HuH-7 (cell line): ENCODE results near the gene PHACTR1.

ENCODE experiments used
- DNase-seq: peaks from one replicate; pipeline ENCODE4 v3.0.0; 2011; ENCODE audit warnings: low spot score

The PHACTR1 gene

DNA sequence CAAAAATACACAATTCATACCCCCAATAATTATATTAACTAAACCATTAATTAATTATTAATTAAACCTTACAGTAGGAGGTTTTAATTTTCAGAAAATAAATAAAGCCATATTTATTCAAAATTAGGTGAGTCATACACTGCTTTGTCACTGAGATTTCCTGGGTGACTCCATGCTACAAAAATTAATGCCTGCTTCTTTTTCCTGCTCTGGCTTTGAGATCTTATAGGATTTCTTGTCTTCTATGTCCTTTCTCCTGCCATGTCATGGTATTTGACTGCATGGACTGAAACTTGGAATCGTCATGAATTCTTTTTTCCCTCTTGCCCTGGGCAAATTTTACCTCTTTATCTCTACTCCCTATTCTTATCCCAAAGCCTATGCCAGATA, 133.2 kb downstream of the PHACTR1 start:
- DNase-seq: no peak

DNA sequence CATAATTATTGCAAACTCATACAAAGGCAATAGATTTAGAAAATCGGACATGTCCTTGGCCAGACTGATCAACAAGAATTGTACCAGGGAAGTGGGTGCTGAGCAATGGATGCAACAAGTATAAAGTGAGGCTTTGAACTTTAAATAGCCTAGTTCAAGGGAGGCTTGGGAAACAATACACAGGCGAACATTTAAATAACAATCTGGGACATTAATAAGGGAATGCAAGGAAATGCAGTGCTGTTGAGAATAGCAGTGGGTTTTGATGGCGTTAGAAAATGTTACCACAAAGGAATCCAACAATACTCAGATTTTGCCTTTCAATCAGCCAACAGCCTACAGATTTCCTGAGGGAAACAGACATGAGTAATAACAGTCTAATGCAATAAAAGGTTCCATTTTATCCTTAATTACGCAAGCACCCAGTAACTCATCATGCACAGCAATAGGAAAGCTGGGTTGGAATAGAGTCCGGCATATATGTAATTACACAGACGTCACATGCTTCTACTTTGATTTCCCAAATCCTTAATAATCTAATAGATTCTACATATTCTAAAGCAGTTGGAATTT, 134.6 kb downstream of the PHACTR1 start:
- DNase-seq: no peak

DNA sequence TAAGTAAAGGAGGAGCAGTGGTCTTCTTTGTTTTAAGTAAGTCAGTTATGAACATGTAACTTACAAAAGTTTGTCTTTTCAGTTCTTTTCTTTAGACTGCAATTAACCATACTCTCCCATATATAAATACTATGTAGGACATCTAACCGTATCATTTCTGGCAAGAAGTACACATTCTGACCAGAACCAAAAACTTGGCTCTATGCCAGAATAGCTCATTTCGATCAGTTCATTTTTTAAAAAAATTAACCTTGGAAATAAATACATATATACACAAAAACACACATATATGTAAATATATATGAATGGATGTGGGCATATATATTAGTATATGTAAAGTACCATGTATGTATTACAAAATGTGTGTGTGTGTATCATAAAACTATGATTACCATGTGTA, 145.0 kb downstream of the PHACTR1 start:
- DNase-seq: no peak

DNA sequence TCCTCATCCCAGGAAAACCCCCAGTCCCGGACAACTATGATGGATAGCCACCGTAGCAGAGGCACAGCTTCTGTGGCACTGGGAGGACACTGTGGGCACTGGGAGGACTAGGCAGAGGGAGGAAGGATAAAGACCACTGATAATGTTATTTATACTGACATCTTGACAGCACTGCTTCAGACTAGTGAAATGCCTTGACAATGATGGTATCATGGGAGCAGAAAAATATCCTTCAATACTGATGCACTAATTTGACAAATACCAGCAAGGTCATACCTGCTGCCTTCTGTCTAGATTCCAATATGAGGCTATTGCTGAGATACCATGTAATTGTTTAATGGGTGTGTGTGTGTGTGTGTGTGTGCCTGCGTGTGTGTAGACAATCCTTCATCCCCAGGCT, 148.6 kb downstream of the PHACTR1 start:
- DNase-seq: no peak

DNA sequence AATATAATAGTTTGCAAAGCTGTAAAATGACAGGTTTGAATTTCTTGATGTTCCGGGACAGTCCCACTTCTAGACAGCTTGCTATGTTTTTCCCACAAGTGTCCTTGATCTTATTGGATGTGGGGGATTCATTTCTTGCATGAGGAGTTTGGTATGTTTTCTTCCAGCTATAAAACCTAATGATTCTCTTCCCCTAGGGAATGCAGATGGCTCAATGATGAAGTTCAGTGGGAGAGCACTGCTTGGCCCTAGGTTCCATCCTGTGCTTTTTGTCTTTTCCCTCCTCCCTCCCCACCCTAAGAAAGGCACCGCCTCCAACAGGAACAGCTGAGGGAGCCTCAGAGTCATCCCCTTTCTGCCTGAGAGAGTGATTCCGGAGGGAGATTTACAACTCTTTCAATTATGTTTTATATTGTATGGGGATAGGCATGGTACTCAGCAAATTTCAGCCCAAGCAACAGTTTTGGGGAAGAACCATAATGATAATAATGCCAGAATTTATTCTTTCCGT, 149.2 kb downstream of the PHACTR1 start:
- DNase-seq: no peak

DNA sequence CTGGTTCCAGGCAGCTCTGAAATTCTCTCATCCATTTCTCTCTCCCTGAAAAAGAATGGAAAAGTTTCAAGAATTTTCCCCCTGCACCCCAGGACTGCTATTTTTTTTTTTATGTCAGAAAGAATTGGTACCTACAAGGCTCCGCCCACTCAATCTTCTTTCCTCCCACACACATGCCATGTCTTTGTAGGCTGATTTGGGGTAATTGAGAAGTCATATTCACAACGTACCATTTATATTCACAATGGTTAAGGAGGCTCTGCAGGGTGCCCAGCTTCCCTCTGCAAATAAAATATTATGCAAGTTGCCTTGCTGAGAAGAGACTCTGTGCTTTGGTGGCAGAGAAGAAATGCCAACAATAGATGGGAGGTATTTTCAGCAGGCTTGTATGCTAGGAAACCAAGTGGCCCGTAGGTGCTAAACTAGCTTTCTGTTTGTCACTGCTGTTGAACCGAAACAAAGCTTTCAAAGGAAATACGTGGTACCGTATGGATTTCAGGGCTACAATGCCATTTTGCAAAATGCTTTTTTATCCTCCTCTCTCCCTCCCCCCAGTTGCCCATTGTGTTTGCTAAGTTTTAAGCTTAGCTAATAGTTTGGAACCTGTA, 150.0 kb downstream of the PHACTR1 start:
- no peak for DNase-seq

DNA sequence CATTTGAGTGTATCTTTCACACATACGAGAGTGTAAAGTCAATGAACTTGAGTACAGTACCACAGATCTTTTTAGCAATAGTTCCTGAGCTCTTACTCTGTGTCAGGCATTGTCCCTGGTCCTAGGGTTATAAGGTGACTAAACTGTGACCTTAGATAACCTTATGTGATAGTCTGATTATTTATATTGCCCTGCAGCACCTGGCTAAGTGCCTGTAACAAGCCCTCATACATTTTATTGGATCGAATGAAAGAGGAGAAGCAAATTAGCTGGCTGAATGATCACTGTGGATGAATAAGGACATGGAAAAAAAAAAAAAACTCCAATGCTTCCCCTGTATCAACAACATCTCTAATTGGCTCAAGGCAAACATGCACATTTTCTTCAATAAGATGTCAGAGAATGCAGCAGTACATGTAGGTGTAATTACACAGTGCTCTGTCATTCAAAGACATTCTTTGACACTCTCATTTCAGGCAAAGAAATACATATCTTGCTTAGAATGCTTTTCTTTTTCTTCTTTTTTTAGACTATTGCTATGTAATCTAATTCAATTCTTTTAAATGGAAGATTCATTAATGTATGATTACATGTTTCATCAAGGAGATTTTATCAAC, 153.4 kb downstream of the PHACTR1 start:
- DNase-seq: no peak

DNA sequence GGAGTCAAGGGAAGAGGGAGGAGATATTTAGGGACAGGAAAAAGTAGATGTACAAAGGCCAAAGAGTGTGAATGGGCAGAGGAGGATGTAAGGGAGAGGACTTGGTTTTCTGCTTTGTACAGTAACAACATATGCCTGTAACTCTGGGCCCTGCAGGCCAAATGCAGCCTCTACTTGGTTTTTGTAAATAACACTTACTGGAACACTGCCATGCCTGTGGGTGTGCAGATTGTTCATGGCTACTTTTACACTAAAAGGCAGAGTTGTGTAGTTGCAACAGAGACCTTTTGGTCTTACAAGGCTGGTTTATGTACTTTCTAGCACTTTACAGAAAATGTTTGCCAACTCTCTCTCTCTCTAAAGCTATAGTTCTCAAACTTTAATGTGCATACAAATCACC, 157.1 kb downstream of the PHACTR1 start:
- no peak for DNase-seq

DNA sequence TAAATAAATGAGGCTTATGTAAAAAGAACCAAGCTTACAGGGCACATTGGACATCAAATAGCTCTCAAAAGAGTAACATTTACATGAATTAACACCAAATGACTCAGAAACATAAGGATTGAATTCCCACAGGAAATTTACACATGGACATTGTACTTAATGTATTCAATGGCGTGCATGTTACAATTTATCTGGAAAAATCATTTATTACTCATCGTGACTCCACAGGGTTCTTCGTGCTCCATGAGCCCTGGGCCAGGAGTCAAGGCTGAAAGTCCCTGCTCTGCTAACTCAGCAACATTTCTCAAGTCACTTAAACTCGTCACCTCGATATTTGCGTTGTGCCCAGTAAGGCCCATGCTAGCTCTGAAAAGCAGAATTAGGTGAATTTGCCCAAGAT, 158.5 kb downstream of the PHACTR1 start:
- DNase-seq: no peak

DNA sequence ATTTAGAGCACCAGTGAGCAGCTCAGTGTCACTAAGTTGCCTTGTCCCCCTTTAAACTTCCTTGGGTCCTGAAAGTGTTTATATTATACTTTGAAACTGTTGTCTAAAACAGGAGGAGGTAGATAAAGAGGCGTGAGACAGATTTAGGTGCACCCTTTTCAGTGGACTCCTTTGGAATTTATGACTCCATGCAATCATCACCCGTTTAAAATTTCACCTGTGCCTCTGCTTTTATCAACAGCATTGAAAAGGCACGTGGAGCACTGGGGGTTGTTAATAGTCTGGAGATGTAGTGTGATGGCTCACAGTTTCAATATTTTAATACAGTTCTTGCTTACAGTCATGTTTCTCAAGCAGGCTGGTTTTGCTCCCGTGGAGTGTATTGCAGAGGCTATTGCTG, 162.2 kb downstream of the PHACTR1 start:
- DNase-seq: no peak

DNA sequence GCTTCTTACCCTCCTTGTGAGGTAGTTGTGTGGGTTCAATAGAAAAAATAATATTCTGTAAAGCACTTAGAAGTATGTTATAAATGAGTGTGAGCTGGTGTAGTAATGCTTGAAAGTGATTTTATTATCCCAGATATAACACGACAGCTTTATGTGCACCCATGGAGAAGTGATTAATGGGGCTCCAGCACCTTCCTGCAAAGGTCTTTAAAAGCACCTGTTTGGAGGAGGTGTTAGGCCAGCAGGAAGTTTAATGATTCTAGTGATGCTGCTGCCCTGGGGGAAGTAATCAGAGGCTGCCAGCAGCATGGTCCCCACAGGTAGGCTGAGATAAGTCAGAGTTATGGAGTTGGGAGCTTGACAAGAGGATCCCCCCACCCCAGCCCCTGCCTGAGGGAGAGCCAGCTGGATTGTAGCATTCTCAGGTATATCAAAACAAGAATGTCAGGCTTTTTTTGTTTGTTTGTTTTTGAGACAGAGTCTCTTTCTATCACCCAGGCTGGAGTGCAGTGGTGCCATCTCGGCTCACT, 166.3 kb downstream of the PHACTR1 start:
- DNase-seq: no peak

DNA sequence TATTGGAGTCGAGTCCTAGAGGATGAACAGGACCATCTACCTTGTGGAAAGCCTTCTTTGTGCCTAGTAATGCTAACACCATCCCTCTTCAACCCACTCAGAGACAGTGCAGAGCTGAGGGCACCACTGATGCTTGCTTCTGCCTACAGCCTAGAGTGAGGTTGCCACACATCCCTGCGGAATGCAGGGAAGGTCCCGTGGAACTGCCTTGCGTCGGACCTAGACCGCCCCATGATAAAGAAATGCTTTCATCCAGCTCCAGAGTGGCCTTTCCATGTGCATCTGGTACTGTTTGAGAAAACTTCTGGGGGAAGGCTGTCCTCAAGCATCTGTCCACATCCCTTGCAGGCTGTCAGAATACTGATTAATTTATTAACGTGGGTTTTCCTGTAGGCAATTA, 168.4 kb downstream of the PHACTR1 start:
- no peak for DNase-seq

DNA sequence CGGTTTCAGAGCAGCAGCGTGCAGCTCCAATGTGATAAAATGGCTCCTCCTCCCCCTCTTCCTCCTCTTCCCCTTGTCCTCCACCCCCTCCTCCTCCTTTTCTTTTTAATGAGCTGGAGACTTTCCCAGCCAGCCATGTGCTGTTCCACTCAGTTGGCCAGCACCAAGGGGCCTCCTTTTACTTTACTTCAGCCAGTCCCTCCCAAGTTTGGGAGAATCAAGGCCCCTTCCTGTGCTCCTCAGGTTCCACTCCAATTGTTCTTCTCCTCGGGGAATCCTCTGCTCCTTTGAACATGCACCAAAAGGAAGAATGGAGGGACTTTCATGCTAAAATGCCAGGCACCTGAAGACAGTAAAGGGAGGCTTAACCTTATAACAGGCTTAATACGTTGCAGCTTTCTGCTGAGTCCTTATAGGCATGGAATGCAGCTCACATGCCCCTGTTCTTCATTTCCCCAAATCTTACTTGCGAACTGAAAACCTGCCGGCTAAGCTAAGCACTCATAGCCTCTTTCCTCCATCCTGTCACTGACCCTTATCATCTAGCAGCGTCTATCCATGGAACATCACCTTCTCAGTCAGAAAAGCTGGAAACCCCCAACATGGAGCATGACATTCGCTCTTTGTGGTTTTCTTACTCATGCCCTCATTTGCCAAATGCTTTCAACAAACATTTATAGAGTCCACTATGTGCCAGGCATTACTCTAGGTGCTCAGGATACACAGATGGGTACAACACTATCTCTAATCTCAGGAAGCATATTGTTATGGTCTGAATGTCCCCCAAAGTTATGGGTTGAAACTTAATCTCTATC, 170.6 kb downstream of the PHACTR1 start:
- DNase-seq: no peak

DNA sequence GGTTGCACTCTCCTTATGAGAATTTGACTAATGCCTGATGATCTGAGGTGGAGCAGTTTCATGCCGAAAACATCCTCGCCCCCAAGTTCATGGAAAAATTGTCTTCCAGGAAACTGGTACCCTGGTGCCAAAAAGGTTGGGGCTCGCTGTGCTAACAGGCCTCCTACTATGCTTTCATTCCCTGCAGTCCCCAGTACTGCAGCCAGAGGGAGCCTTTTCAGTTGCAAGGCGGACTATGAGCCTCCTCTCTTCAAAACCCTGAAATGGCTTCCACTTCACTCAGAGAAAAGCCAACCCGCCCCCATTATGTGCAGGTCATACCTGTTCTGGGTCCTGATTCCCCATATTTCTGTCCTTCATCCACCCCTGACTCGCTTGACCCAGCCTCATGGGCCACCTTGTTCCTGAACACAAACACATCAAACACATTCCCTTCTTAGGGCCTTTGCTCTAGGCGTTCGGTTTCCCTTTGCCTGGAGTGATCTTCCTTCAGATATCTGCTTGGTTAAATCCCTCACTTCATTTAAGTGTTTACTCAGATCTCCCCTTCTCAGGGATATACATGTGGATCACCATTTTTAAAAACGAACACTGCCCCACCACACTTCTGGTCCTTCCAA, 173.7 kb downstream of the PHACTR1 start:
- DNase-seq: no peak

DNA sequence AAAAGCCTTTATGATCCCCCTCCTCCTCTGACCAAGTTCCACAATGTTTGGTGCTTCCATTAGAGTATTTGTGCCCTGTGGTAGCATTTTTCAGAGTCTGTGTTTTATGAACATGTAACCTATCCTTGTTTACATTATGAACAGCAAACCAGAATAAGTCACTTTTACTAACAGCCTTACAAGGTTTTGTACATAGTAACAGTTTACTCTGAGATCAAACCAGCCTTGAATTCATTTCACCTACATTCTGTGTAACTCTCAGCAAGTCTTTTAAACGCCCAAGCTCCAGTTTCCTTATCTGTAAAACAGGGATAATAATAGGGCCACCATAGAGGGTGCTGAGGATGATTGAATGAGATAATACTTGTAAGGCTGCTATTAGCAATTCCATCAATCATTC, 175.0 kb downstream of the PHACTR1 start:
- no peak for DNase-seq

DNA sequence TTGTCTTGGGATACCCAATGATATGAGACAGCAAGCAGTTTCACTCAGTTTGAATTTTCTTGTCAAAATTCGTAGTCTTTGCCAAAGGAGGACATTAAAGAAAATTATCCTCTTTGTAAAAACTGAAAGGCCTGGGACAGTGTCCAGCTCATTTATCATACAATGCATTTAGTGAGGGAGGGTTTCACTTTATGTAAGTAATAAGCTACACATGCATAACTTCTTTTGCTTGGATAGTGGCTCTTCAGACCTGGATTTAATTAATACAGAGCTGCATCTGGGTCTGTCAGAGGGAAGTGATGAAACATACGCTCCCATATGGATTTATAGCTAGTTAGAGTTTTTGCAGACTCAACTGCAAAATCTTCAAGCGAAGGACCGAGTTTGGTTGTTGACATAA, 175.6 kb downstream of the PHACTR1 start:
- DNase-seq: no peak

DNA sequence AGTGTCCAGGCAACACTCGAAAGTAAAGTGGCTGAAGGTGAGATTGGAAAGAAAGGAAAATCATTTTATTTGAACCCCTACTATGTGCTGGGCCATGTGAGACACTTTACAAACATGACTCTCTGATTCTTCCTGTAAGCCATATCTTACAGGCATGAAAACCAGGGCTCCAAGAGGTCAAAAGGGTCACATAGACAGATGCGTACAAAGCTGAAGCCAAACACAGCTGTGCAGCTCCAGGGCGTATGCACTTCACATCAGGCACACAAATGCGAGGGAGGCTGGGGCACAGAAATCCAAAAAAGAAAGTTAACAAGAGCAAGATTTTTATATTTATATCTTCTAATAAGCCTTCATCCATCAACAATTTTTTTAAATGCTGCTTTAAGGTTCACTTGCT, 176.5 kb downstream of the PHACTR1 start:
- no peak for DNase-seq

DNA sequence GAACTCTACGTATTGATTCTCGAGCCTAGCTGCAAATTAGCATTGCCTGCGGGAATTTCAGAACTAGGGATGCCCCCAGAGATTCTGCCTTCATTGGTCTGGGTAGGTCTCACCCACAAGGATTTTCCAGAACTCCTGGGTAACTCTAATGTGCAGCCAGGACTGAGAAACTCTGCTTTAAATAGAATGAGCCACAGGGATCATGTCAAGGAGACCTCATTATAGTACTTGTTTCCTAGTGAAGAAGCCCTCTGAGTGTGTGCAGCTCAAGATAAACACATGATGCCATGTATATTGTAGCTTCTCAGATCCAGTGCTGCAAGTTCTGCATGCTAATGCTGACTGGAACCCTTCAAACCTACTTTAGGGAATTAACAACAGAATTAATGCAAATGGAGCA, 179.2 kb downstream of the PHACTR1 start:
- DNase-seq: no peak

DNA sequence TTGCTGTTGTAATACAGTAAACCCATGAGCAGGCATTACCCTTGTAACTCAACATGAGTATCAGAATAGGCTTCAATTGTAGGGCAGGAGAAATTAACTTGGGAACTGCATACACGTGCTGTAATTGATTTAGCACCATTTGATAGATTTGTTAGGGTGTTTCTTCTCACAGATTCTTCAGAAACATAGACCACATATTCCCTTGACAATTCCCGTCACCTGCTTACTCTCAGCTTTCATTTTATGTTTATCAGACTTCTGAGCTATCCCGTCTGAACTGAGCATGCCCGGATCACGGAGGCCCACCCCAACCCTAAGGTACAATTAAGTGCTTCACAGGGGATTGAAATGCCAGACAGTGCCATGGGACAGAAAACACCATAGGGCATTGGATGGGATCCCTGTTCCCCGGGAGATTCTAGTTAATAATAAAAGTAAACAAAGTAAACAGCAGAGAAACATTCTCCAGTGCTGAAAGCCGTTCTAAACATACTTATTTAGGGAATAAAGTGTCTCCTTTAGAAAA, 179.7 kb downstream of the PHACTR1 start:
- no peak for DNase-seq

DNA sequence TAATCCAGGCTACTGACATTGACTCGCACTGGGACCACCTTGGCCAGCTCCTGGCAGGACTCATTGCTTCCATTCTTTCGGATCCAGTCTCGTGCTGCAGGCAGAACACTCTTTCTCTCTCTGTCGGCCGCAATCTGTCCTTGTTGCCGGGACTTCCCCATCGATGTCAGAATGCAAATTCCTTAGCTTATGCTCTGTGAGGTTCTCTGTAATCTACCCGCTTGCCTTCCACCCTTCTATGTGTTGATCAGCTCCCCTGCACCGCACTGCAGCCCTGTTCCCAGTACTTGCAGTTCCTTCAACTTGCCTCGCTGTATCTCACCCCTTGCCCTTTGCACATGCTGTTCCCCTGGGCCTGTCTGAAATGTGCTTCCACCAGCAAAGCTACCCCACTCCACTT, 182.0 kb downstream of the PHACTR1 start:
- DNase-seq: no peak

DNA sequence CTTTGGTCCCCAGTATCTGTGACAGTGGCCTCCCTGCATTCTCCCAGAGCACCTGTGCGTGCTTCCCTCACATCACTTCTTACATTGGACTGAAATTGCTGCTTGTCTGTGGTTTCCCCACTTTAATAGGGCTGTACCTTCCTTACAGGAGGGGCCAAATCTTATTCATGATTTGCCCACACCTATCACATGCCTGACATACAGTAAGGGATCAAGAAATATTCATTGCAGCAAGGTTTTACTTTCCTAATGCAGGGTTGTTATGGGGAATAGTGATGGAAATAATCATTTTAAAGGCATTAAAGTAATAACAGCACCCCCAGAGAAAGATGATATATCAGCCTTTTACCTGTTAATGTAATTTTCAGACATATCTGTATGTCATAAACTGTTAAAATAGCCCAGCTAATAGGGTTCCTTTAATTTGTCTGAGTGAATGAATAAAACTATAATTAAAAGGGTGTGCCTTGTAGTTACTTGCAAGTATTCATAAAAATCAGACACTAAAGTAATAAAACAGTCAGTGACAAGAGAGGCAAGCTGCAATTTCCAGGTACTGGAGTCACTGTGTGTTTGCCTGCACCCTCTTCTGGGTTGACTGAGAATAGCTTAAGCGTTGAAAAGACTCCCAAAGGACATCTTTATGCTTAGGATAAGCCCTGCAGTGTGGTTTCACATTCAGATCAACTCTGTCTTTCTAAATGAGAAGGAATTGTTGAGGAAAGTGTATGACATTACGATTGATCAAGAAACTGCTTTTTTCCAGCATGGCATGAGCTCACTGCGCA, 182.7 kb downstream of the PHACTR1 start:
- DNase-seq: no peak
